BLaER1 (cell line): ENCODE measurements around the gene DAZAP2.

Experiments
- H3K27ac ChIP-seq: shearing (Covaris generic); formaldehyde crosslinking; 2 replicates; pipeline ENCODE4 v1.8.1; 2022
- H3K27me3 ChIP-seq: shearing (Covaris generic); formaldehyde crosslinking; 2 replicates; pipeline ENCODE4 v1.8.1; 2022
- H3K36me3 ChIP-seq: shearing (Covaris generic); formaldehyde crosslinking; 2 replicates; pipeline ENCODE4 v1.8.1; 2022
- H3K4me1 ChIP-seq: shearing (Covaris generic); formaldehyde crosslinking; 2 replicates; pipeline ENCODE4 v1.8.1; 2022
- H3K4me2 ChIP-seq: shearing (Covaris generic); formaldehyde crosslinking; 2 replicates; pipeline ENCODE4 v1.8.1; 2022
- H3K4me3 ChIP-seq: shearing (Covaris generic); formaldehyde crosslinking; 2 replicates; pipeline ENCODE4 v1.8.1; 2022
- H3K9ac ChIP-seq: shearing (Covaris generic); formaldehyde crosslinking; 2 replicates; pipeline ENCODE4 v1.8.1; 2022
- H3K9me3 ChIP-seq: shearing (Covaris generic); formaldehyde crosslinking; 2 replicates; pipeline ENCODE4 v1.8.1; 2022
- H4K20me1 ChIP-seq: shearing (Covaris generic); formaldehyde crosslinking; 2 replicates; pipeline ENCODE4 v1.8.1; 2022
- Cebpa-rat ChIP-seq: shearing (Covaris generic); IDR thresholded peaks from 2 replicates; pipeline ENCODE4 v1.8.1; 2022

Gene DAZAP2

DNA sequence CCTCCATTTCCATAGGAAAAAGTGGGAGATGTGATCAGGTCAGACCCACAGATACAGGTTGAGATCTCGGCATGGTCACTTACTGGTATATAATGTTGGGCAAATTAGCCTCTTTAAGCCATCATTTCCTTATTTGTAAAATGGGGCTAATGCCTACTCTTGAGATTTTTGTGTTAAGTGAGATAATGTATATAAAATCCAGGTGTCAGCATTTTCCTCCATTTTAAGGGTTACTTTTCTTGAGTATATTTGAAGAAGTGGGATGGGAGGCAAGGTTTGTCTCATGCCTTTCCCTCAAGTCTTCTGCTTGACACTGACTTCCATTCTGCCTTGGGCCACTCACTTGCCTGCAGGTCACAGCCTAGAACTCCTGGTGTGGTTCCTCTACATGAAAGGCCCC is 10.7 kb upstream of the DAZAP2 start:
- no peak overlapping the region for H3K9ac ChIP-seq
- H3K27me3 ChIP-seq, result no peaks in the 10 kb centered on the region
- TF ChIP-seq Cebpa-rat, result no peak
- H3K4me1 ChIP-seq, result no peaks in the 10 kb centered on the region
- H4K20me1 ChIP-seq, result no peaks in the 10 kb centered on the region
- H3K9me3 ChIP-seq, result no peaks in the 10 kb centered on the region; the same call in 1 of the 2 replicates
- no peak overlapping the region for H3K27ac ChIP-seq
- no peak overlapping the region for H3K4me3 ChIP-seq
- no peaks in the 10 kb centered on the region for H3K36me3 ChIP-seq
- H3K4me2 ChIP-seq, result no peak overlapping the region

DNA sequence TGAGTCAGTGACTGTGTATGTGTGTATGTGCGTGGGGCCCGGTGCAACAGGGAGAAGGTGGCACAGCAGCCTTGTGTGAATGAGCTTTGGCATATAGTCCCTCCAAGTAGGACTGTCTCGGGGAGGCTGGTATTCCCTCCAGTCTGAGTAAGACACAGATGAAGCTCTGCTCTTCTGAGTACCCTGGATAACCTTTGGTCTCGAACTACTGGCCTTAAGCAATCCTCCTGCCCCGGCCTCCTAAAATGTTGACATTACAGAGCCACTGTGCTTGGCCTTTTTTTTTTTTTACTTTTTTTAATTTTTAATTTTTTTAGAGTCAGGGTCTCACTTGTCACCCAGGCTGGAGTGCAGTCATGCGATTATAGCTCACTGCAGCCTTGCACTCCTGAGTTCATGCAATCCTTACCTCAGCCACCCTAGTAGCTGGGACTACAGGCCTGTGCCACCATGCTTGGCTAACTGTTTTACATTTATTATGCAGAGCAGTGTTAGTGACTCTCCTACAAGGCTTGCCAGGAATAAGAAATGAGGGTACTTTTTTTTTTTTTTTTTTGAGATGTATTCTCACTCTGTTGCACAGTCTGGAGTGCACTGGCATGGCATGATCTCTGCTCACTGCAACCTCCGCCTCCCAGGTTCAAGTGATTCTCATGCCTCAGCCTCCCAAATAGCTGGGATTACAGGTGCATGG is 9.4 kb upstream of the DAZAP2 start:
- Histone ChIP-seq H3K9me3 (no peaks in the 10 kb centered on the region; the same call in 1 of the 2 replicates), H3K4me2 (no peak overlapping the region), H3K27me3 (no peaks in the 10 kb centered on the region), H4K20me1 (no peaks in the 10 kb centered on the region), H3K36me3 (no peaks in the 10 kb centered on the region), H3K9ac (no peak overlapping the region), H3K4me1 (no peaks in the 10 kb centered on the region), H3K27ac (no peak overlapping the region), H3K4me3 (no peak overlapping the region)
- TF ChIP-seq Cebpa-rat, result no peak

- Histone ChIP-seq H3K9ac (no peak overlapping the region), H3K4me3 (no peak overlapping the region), H3K4me1 (no peaks in the 10 kb centered on the region; the same call in 1 of the 2 replicates), H3K27ac (no peak overlapping the region), H4K20me1 (no peaks in the 10 kb centered on the region), H3K36me3 (no peaks in the 10 kb centered on the region), H3K4me2 (no peak overlapping the region), H3K27me3 (no peaks in the 10 kb centered on the region), H3K9me3 (no peaks in the 10 kb centered on the region; the same call in 1 of the 2 replicates)
- TF ChIP-seq Cebpa-rat, result no peak
Measured at GRCh38 chr12:51232642-51233041, 6.0 kb upstream of the DAZAP2 start.

DNA sequence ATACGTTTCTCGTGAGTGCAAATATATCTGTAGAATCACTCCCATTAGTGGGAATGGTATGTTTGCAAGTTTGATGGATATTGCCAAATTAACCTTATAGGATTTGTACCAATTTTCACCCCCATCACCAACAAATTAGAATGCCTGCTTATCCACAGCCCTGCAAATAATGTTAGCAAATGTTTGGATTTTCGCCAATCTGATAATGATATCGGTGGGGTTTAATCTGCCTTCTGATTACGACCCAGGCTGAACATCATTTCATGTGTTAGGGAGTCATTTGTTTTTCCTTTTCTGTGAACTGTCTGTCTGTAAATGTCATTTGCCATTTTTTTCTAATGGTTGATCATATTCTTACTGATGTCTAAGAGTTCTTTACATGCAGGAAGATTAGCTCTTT is 4.1 kb upstream of the DAZAP2 start:
- H3K4me2 ChIP-seq, result no peak overlapping the region
- no peak overlapping the region for H3K4me3 ChIP-seq

GRCh38 chr12:51238037-51238509 is 553 bp upstream of the DAZAP2 start:
- Histone ChIP-seq H3K27ac (peak overlapping the region; percentile 44; the same call in 1 of the 2 replicates), H3K27me3 (no peaks in the 10 kb centered on the region), H3K4me2 (peak overlapping the region; percentile 95), H3K9ac (peak overlapping the region; percentile 100), H3K4me3 (peak overlapping the region; percentile 95), H4K20me1 (peaks cover 33% of the 10 kb centered on the region), H3K36me3 (peaks cover 33% of the 10 kb centered on the region), H3K9me3 (no peaks in the 10 kb centered on the region; the same call in 1 of the 2 replicates), H3K4me1 (peaks cover 21% of the 10 kb centered on the region)
- TF ChIP-seq Cebpa-rat, result no peak

More for the DNA sequence above, 4.1 kb upstream of the DAZAP2 start:
- no peak overlapping the region for H3K9ac ChIP-seq
- no peak overlapping the region for H3K27ac ChIP-seq
- H3K27me3 ChIP-seq, result no peaks in the 10 kb centered on the region
- H3K4me1 ChIP-seq, result peaks cover 8% of the 10 kb centered on the region
- H4K20me1 ChIP-seq, result peaks cover 4% of the 10 kb centered on the region; the same call in 1 of the 2 replicates
- H3K36me3 ChIP-seq, result no peaks in the 10 kb centered on the region
- no peaks in the 10 kb centered on the region; the same call in 1 of the 2 replicates for H3K9me3 ChIP-seq
- no peak for TF ChIP-seq Cebpa-rat

- H3K27me3 ChIP-seq, result no peaks in the 10 kb centered on the region
- no peak for TF ChIP-seq Cebpa-rat
- no peak overlapping the region for H3K9ac ChIP-seq
- no peaks in the 10 kb centered on the region for H3K9me3 ChIP-seq
- H4K20me1 ChIP-seq, result peaks cover 42% of the 10 kb centered on the region
- no peak overlapping the region for H3K27ac ChIP-seq
- peaks cover 57% of the 10 kb centered on the region for H3K36me3 ChIP-seq
- H3K4me2 ChIP-seq, result no peak overlapping the region
- H3K4me1 ChIP-seq, result peaks cover 28% of the 10 kb centered on the region
- H3K4me3 ChIP-seq, result no peak overlapping the region
Measured at GRCh38 chr12:51240971-51241370, 2.3 kb downstream of the DAZAP2 start.

- Histone ChIP-seq H3K9me3 (no peaks in the 10 kb centered on the region), H3K36me3 (peaks cover 57% of the 10 kb centered on the region), H3K4me2 (no peak overlapping the region), H3K27me3 (no peaks in the 10 kb centered on the region), H3K9ac (no peak overlapping the region), H3K4me3 (no peak overlapping the region), H3K27ac (no peak overlapping the region), H4K20me1 (peaks cover 42% of the 10 kb centered on the region), H3K4me1 (peaks cover 40% of the 10 kb centered on the region)
- TF ChIP-seq Cebpa-rat, result no peak
Measured at GRCh38 chr12:51242120-51242519, 3.5 kb downstream of the DAZAP2 start.

DNA sequence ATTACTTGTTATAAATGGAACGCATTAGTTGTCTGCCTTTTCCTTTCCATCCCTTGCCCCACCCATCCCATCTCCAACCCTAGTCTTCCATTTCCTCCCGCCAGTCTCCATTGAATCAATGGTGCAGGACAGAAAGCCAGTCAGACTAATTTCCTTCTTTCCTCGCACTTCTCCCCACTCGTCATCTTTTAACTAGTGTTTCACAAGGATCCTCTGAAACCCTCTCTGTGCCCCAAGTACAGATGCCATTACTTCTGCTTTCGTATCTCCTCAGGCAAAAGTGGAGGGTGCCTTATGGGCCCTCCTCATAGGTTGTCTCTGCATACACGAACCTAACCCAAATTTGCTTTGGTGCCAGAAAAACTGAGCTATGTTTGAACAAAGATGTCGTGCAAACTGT is 4.2 kb downstream of the DAZAP2 start:
- Histone ChIP-seq H3K4me3 (no peak overlapping the region), H3K4me2 (no peak overlapping the region), H3K36me3 (peaks cover 57% of the 10 kb centered on the region), H4K20me1 (peaks cover 42% of the 10 kb centered on the region), H3K4me1 (peaks cover 45% of the 10 kb centered on the region), H3K9me3 (no peaks in the 10 kb centered on the region), H3K27me3 (no peaks in the 10 kb centered on the region), H3K9ac (no peak overlapping the region), H3K27ac (no peak overlapping the region)
- no peak for TF ChIP-seq Cebpa-rat

- H4K20me1 ChIP-seq, result peaks cover 41% of the 10 kb centered on the region
- peaks cover 49% of the 10 kb centered on the region for H3K4me1 ChIP-seq
- peaks cover 57% of the 10 kb centered on the region for H3K36me3 ChIP-seq
- no peaks in the 10 kb centered on the region for H3K9me3 ChIP-seq
- no peak overlapping the region for H3K9ac ChIP-seq
- no peak for TF ChIP-seq Cebpa-rat
- no peak overlapping the region for H3K4me2 ChIP-seq
- no peak overlapping the region for H3K27ac ChIP-seq
- H3K4me3 ChIP-seq, result no peak overlapping the region
- no peaks in the 10 kb centered on the region for H3K27me3 ChIP-seq
Measured at GRCh38 chr12:51244269-51244668, 5.6 kb downstream of the DAZAP2 start.

GRCh38 chr12:51245476-51246253 is 7.0 kb downstream of the DAZAP2 start:
- Histone ChIP-seq H3K9ac (no peak overlapping the region), H3K4me2 (peak overlapping the region; percentile 74)

More at GRCh38 chr12:51245476-51246253, 7.0 kb downstream of the DAZAP2 start:
- Histone ChIP-seq H3K4me3 (no peak overlapping the region), H3K4me1 (peaks cover 37% of the 10 kb centered on the region), H3K27me3 (no peaks in the 10 kb centered on the region), H3K36me3 (peaks cover 49% of the 10 kb centered on the region), H3K27ac (peak overlapping the region; percentile 2; the same call in 1 of the 2 replicates), H4K20me1 (peaks cover 27% of the 10 kb centered on the region; the same call in 1 of the 2 replicates), H3K9me3 (no peaks in the 10 kb centered on the region)
- TF ChIP-seq Cebpa-rat, result no peak
